ENCODE measurements around the gene PARD3B. TPM values are rescaled to one million over a fixed set of nuclear protein-coding genes. Genes with fewer than 3 reads are reported as not detected.

PARD3B gene
- total RNA-seq, 1 donor from 2014 or later = 6.5 TPM

GRCh38 chr2:205003288-205003687 lies 458.0 kb downstream of the PARD3B start:
- no peak for DNase-seq (ENCODE audit: low read depth)
- H3K4me3 ChIP-seq (ENCODE audit: low read depth, low read length) = no peak overlapping the region
- no peak for TF ChIP-seq CTCF (IDR thresholded peaks at IDR 0.05; ENCODE audit: insufficient read depth, low read length, poor library complexity, severe bottlenecking)
- no peaks in the 10 kb centered on the region for H3K27me3 ChIP-seq (ENCODE audit: control insufficient read depth, insufficient read depth, low read length)
- H3K36me3 ChIP-seq (ENCODE audit: control insufficient read depth, insufficient read depth, low read length) = no peaks in the 10 kb centered on the region

- Histone ChIP-seq H3K4me3 (ENCODE audit: low read depth, low read length) (no peak overlapping the region), H3K36me3 (ENCODE audit: control insufficient read depth, insufficient read depth, low read length) (no peaks in the 10 kb centered on the region), H3K27me3 (ENCODE audit: control insufficient read depth, insufficient read depth, low read length) (no peaks in the 10 kb centered on the region)
- no peak for TF ChIP-seq CTCF (IDR thresholded peaks at IDR 0.05; ENCODE audit: insufficient read depth, low read length, poor library complexity, severe bottlenecking)
- no peak for DNase-seq (ENCODE audit: low read depth)
Observed at GRCh38 chr2:205010196-205010595, 464.9 kb downstream of the PARD3B start.

GRCh38 chr2:205011031-205011430 lies 465.8 kb downstream of the PARD3B start:
- no peak for DNase-seq (ENCODE audit: low read depth)
- H3K36me3 ChIP-seq (ENCODE audit: control insufficient read depth, insufficient read depth, low read length) = no peaks in the 10 kb centered on the region
- TF ChIP-seq CTCF (IDR thresholded peaks at IDR 0.05; ENCODE audit: insufficient read depth, low read length, poor library complexity, severe bottlenecking) = no peak
- no peaks in the 10 kb centered on the region for H3K27me3 ChIP-seq (ENCODE audit: control insufficient read depth, insufficient read depth, low read length)
- H3K4me3 ChIP-seq (ENCODE audit: low read depth, low read length) = no peak overlapping the region

- Histone ChIP-seq H3K27me3 (ENCODE audit: control insufficient read depth, insufficient read depth, low read length) (no peaks in the 10 kb centered on the region), H3K4me3 (ENCODE audit: low read depth, low read length) (no peak overlapping the region), H3K36me3 (ENCODE audit: control insufficient read depth, insufficient read depth, low read length) (no peaks in the 10 kb centered on the region)
- no peak for DNase-seq (ENCODE audit: low read depth)
- no peak for TF ChIP-seq CTCF (IDR thresholded peaks at IDR 0.05; ENCODE audit: insufficient read depth, low read length, poor library complexity, severe bottlenecking)
Observed at GRCh38 chr2:205012961-205013360, 467.7 kb downstream of the PARD3B start.

- H3K36me3 ChIP-seq (ENCODE audit: control insufficient read depth, insufficient read depth, low read length) = no peaks in the 10 kb centered on the region
- no peak overlapping the region for H3K4me3 ChIP-seq (ENCODE audit: low read depth, low read length)
- DNase-seq (ENCODE audit: low read depth) = no peak
- TF ChIP-seq CTCF (IDR thresholded peaks at IDR 0.05; ENCODE audit: insufficient read depth, low read length, poor library complexity, severe bottlenecking) = no peak
- H3K27me3 ChIP-seq (ENCODE audit: control insufficient read depth, insufficient read depth, low read length) = no peaks in the 10 kb centered on the region
Observed at GRCh38 chr2:205013586-205013985, 468.3 kb downstream of the PARD3B start.

- Histone ChIP-seq H3K4me3 (ENCODE audit: low read depth, low read length) (no peak overlapping the region), H3K27me3 (ENCODE audit: control insufficient read depth, insufficient read depth, low read length) (no peaks in the 10 kb centered on the region), H3K36me3 (ENCODE audit: control insufficient read depth, insufficient read depth, low read length) (no peaks in the 10 kb centered on the region)
- TF ChIP-seq CTCF (IDR thresholded peaks at IDR 0.05; ENCODE audit: insufficient read depth, low read length, poor library complexity, severe bottlenecking) = no peak
- DNase-seq (ENCODE audit: low read depth) = no peak
Observed at GRCh38 chr2:205014201-205014600, 468.9 kb downstream of the PARD3B start.

All from kidney epithelial cell (primary cell).